Astrocyte (in vitro differentiated cells and primary cell): ENCODE results near the gene LIMS1.

Source experiments
- EZH2 ChIP-seq: IDR thresholded peaks from 2 replicates; pipeline ENCODE4 v1.6.1; 2012; ENCODE audit warnings: mild to moderate bottlenecking, low read length, inconsistent platforms; ENCODE audit not compliant: insufficient read depth
- TF ChIP-seq, protein P1 (sequence below): IDR thresholded peaks from 2 replicates; pipeline ENCODE4 v1.5.1; 2011; ENCODE audit warnings: low read depth, mild to moderate bottlenecking, inconsistent platforms, low read length, moderate library complexity; ENCODE audit not compliant: insufficient read depth

DNA sequence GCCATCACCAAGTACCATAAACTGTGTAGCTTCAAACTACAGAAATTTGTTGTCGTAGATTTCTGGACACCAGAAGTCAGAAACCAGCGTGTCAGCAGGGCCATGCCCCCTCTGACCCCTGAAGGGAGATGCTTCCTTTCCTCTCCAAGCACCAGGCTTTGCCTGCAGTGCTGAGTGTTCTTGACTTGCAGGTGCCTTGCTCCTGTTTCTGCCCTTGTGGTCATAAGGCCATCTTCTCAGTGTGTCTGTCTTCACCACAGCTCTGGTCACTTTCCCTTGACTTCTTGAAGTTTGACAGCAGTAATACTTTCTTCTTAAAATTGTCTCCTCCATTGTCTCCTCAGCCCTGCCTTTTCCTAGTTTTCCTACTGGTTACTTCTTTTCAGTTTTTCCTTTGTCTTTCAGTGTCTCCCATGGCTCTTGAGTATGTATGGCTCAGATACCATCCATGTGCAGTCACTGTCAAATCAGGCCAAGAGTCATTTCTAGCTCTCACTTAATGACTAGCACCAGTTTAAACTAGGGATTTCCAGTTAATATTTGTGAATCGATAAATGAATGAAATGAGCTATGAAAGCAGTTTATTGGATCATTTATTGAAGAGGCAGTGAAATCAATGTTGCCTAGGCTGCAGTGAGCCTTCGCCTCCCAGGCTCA is 93.8 kb downstream of the LIMS1 start:
- TF ChIP-seq, protein P1, sequence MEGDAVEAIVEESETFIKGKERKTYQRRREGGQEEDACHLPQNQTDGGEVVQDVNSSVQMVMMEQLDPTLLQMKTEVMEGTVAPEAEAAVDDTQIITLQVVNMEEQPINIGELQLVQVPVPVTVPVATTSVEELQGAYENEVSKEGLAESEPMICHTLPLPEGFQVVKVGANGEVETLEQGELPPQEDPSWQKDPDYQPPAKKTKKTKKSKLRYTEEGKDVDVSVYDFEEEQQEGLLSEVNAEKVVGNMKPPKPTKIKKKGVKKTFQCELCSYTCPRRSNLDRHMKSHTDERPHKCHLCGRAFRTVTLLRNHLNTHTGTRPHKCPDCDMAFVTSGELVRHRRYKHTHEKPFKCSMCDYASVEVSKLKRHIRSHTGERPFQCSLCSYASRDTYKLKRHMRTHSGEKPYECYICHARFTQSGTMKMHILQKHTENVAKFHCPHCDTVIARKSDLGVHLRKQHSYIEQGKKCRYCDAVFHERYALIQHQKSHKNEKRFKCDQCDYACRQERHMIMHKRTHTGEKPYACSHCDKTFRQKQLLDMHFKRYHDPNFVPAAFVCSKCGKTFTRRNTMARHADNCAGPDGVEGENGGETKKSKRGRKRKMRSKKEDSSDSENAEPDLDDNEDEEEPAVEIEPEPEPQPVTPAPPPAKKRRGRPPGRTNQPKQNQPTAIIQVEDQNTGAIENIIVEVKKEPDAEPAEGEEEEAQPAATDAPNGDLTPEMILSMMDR, result no peak
- TF ChIP-seq EZH2, result no peak
